ENCODE measurements around the gene BRMS1.

The BRMS1 gene

DNA sequence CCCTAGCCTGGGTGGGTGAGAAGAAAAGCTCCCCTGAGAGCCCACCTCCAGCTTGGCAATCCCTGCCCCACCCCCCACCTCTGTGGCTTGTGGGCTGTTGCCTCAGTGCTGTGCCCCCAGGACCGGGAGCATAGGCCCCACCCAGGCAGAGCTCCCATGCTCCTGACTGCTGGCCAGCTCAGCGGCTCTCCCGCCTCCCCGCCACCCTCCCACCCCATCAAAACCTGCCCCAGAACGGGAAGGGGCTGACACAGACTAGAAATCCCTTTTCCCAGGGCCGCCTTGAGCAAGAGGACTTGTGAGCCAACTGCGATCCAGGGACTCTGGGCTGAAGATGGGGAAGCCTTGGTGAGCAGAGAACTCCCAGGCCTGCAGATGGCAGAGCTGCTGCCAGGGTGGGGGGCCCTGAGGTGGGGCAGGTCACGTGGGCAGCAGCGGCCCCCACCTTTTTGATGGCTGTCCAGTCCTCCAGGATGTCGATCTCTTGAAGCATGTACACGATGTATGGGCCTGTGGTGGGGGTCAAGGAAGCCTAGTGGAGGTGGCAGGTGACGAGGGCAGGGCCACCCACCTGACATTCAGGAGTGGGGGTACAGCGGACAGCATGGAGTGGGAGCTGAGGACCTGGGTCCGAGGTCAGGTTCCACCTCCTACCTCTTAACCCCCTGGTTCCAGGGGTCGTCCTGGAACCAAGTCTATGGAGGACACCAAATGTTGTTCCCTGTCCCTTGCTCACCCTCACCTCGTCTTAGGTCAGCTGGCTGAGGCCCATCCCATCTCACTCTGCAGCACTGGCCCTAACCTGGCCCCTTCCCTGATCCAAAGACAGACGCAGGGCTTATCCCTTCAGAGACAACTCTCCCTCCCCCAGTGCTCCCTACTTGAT, 6.4 kb downstream of the BRMS1 start:
- H3K27ac ChIP-seq = peak overlapping the region; percentile 95
- no peak for DNase-seq (ENCODE audit: low read depth, low spot score)

DNA sequence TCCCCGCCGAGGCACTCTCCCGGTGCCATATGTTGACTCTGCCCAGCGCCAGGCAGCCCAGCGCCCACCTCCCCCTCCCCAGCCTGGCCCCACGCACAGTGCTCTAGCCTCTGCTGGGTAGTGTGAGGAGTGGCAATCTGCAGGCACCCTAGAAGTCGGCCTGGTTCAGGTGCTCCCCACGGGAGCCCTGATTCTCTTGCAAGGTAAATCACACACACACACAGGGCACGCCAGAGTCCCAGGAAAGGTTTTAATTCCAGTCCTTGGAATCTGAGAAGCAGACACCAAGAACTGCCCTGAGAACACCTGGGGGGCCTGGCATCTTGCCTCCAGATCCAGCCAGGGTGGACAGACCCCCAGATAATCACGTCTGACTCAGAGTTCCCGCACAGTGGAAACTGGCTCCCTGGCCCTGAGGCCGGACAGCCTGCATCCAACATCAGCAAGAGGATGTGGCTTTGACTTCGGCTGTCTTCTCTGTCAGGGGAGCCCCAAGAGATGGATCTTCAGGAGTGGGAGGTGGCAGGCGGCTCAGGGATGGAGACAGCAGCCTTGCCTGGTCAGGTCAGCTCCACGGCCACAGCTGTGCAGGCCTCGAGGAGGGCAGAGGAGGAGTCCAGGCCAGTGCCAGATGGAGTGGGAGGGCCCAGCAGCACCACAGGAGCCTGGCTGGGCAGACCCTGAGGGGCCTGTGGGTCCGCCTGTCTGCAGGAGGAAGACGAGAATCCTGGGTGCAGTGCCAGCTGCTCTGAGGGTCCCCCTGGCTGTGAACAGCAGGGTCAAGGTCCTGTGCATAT, 7.6 kb downstream of the BRMS1 start:
- peak overlapping the region; percentile 95 for H3K27ac ChIP-seq
- DNase-seq (ENCODE audit: low read depth, low spot score) = no peak

DNA sequence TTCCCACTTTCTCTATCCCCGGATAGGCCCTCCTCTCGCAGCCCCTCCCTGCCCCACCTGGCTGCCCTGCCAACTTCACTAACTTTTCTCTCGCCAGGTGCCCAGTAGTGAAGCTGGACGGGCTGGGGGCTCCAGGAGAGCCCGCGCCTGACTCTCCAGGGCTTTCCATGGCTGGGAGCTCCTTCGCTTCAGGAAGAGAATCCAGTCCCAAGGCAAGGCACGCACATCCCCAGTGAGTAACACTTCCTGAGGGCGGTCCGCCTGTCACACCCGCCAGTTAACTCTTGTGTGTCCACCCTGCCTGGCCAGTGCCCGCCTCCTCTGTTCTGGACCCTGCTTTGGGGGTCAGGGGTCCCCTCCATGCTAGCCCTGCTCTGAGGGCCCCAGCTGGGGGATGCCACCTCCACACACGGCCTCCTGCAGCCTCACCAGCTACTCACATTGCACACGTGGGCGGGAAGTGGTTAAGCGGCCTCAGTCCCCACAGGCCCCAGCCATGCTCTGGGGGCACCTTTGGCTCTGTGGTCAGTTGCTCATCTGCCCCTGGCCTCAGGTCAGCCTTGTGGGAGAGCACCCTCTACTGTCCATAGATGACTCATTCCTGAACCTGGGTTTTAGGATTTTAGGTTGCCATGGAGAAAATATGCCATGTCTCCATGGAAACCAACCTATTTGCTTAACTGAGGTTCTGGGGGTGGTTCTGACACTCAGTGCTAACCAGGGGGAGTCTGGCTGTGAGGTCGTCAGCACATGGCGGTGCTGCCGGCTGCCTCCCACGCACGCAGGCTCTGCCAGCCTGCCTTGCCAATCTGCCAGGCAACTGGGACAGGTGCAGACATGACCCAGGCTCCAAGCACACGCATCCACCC, 8.4 kb downstream of the BRMS1 start, which contains the start of gene RIN1:
RIN1 (minus strand) TSS at position 201 of the 869 bp plus-strand sequence; CDS start at position 169, 32 bp downstream.
- H3K27ac ChIP-seq = peak within 1 kb of the TSS; percentile 95
- peak; percentile 90 for DNase-seq (ENCODE audit: low read depth, low spot score)

DNA sequence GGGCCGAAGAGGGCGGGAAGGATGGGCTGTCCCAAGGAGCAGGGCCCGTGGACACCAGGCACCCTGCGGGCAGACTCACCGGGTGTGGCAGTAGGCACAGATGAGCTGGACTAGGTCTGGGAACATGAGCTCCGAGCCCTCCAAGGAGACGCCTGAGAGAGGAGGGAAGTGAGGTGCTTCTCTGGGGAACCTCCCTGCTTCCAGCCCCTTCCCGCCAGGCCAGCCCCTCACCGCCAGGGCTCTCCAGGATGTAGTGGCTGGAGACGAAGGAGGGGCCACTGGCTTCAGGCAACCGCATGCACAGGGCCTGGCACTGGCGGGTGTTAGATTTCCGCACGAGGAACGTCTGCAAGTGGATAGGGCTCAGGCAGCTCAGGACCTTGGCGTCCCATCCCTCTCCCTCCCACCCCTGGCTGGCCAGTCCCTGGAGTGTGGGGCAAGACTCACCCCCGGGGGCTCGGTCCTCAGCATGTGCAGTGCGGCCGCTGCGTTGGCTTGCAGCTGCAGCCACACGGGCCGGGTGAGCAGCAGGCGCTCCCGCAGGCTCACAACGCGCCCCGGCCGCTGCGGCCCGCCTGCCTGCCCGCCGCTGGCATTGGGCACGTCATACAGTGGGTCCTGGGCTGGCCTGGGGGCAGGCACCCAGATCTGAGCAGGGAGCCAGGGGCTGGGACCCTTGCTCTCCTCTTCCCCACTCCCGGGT, 9.2 kb downstream of the BRMS1 start:
- no peak for DNase-seq (ENCODE audit: low read depth, low spot score)
- H3K27ac ChIP-seq = peak overlapping the region; percentile 95

DNA sequence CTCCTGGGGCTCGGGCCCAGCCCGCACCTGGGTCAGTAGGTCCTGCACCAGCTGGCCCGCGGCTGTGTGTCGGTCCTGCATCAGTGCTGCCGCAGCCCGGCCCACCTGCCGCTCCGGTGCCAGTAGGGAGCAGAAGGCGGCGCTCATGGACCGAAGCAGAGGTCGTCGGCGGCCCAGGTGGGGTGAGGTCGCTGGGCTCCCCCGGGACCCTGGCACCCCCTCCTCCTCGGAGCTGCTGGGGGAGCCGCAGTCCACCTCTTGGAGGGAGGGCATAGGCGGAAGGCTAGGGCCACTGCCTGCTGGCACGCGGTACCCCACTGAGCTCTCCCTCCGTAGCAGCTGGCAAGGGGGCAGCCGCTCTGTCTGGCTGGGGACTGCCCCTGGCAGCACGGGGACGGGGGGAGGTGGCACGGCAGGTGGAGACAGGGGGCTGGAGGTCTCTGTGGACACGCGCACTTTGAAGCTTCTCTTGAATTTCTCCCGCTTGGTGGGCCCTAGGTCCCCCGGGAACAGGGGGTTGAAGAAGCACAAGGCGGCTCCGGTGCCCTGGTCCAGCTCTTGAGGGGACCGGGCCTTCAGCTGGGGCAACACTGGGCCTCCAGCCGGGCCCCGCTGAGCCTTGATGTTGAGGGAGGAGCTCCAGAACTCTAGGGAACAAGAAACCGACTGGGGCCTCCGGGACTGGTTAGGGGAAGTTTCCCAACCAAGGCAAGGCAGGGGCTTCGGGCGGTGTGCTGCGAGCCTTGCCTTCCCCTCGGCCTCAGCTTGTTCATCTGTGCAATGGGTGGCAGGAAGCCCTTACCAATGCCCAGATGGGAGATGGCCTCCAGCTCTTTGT, 10.1 kb downstream of the BRMS1 start:
- DNase-seq (ENCODE audit: low read depth, low spot score) = no peak
- peak overlapping the region; percentile 95 for H3K27ac ChIP-seq

DNA sequence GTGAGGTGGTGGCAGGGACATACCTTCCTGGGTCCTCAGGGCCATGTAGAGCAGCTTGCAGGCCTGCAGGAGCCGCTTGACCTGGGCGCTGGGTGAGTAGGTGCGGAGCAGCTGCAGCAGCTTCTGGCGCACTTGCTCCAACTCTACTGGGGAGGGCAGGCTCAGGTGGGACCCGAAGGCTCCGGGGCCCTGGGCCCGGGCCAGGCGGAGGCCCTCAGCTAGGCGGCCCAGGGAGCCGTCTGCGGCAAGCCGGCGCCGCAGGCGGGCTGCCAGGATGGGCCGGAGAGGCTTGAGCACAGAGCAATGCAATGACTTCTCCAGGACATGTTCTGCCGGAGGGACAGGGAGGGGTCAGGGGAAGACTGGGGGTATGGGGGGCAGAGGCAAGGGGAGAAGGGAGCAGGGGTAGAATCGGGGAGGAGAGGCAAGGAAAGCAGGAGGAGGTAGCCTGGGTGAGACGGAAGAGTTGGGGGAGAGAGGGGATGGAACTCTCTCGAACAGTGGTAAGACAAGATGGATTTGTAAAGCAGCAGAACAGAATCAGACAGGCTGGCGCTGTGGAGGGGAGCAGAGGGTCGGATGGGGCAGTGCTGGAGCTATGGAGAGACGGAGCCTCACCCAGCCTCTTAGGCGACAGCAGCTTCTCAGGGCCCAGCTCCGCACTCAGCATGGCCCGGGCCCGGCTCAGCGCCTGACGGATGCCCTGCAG, 10.9 kb downstream of the BRMS1 start:
- no peak for DNase-seq (ENCODE audit: low read depth, low spot score)
- H3K27ac ChIP-seq = no peak overlapping the region

DNA sequence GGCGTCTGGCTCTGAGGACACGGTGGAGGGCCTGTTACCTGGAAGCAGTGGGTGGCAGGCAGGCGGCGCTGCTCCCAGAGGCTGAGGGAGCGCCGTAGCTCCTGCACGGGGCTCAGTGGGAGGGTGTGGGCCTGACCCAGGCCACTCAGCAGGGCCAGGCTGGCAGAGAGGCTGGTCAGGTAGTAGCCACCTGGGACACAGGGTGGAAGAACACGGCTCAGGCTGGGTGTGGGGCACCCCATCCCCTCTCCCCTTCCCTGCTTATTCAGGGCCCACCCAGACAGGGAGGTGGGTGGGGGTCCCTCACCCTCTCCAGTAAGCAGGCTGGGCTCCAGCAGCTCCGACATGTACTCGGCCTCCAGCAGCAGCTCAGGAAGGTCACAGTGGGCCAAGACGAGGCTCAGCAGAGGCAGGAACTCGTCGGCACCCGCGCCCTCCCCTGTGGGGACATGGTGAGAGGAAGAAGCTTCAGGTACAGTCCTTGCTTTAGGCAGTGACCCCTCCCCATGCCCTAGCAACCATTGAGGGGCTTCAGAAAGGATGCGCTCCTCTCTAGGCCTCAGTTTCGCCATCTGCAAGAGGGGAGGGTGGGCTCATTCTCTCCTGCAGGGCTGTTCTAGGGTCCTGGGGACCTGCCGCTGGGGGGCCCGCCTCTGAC, 11.6 kb downstream of the BRMS1 start:
- no peak overlapping the region for H3K27ac ChIP-seq
- DNase-seq (ENCODE audit: low read depth, low spot score) = no peak

DNA sequence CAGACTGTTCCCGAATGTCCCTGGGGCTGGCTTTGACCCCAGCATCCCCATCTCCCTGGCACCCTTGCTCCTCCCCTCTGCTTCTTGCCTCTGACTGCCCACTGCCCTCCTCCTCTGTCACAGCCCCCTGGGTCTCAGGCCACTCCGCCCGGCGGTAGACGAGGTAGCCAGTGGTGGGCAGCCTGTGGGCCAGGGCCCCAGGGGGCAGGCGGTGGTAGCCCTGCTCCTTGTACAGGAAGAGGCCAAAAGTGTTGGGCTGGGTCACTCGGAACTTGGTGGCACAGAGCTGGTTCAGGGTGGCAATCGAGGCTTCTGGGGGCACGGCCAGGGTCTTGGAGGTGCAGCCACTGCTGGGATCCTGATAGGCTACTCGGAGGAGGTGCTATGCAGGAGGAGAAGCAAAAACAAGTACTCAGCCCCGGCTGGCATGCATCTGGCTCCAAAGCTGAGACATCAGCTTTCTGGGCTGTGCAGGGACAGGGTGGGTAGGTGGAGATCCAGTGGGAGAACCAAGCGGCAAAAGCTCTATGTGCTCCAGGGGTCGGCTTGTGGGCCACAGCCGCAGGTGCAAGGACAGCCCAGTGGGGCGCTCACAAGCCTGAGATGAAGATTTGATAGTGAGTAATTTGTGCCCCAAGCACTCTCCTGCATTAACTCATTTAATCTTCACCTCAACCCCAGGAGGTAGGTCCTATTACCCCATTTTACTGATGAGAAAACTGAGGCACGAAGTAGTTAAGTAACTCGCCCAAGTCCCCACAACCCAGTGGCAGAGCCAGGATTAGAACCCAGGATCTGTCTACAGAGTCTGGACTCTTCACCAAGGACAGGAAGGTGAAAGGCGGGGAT, 12.3 kb downstream of the BRMS1 start:
- H3K27ac ChIP-seq = no peak overlapping the region
- DNase-seq (ENCODE audit: low read depth, low spot score) = no peak

DNA sequence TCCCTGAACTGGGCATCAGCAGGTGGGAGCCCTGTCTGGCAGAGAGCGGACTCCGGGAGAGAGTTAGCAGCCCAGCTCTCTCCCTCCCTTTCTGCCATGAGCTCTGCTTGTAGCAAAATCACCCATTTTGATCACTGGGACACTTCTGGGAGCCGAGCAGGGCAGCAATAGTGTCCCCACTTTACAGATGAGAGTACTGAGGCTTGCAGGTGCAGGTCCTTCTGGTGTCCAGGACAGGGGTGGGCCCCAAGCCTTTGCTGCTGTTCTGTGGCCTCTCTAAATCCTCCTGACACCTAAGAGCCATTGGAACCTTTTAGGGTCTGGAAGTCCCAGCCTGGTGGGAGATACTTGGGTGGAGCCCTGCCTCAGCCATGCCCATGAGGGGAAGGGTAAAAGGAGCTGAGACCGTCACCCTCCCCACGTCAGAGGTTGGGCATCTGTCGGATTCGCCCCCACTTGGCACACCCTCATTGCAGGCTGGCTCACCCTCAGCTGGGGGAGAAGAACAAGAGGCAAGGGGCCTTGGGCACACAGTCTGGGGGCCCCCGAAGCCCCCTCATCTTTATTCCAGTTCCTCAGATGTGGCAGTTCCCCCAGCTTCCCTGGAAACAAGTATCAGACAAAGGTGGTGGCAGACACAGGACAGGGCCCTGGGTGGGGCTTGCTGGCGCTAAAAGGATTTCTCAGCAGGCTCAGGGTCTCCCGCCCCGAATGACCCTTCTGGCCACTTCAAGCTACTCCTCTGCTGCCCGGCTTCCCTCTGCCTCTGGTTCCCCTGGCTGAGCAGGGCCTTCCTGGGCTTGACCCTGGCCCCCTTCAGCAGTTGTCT, 13.1 kb downstream of the BRMS1 start:
- H3K27ac ChIP-seq = no peak overlapping the region
- no peak for DNase-seq (ENCODE audit: low read depth, low spot score)

DNA sequence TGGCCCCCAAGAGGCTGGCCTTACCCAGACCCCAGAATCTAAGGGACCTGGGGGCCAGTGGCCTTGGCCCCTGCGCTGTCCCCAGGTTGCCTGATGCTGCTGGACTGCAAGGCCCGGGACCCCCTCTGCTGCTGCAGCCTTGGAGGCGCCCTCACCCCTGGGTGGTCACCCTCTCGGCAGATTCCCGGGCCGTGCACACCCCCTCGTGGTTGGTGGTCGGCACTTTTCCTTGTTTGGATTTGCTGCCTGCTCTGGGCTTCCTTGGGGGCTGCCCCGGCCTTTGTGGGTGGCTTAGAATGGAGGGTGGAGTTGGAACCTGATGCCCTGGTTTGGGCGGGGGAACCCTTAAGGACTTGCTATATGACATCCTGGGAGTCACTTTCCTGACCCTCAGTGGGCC, 14.0 kb downstream of the BRMS1 start:
- no peak overlapping the region for H3K27ac ChIP-seq
- DNase-seq (ENCODE audit: low read depth, low spot score) = no peak

DNA sequence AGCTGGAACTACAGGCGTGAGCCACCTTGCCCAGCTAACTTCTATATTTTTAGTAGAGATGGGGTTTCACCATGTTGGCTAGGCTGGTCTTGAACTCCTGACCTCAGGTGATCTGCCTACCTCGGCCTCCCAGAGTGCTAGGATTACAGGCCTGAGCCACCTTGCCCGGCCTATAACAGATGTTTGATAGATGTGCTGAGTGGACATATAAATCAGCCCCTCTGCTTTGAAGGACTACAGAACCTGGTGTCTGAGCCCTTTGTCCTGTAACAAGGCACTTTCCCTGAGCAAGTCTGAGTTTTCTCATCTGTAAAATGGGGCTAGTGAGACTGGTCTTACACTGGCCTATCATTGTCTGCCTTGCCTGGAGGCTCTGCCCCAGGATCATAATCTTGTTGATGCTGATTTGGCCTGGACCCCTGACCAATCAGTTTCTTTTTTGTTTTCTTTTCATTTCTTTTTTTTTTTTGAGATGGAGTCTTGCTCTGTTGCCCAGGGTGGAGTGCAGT, 15.7 kb downstream of the BRMS1 start:
- no peak for DNase-seq (ENCODE audit: low read depth, low spot score)
- H3K27ac ChIP-seq = peak overlapping the region; percentile 71

DNA sequence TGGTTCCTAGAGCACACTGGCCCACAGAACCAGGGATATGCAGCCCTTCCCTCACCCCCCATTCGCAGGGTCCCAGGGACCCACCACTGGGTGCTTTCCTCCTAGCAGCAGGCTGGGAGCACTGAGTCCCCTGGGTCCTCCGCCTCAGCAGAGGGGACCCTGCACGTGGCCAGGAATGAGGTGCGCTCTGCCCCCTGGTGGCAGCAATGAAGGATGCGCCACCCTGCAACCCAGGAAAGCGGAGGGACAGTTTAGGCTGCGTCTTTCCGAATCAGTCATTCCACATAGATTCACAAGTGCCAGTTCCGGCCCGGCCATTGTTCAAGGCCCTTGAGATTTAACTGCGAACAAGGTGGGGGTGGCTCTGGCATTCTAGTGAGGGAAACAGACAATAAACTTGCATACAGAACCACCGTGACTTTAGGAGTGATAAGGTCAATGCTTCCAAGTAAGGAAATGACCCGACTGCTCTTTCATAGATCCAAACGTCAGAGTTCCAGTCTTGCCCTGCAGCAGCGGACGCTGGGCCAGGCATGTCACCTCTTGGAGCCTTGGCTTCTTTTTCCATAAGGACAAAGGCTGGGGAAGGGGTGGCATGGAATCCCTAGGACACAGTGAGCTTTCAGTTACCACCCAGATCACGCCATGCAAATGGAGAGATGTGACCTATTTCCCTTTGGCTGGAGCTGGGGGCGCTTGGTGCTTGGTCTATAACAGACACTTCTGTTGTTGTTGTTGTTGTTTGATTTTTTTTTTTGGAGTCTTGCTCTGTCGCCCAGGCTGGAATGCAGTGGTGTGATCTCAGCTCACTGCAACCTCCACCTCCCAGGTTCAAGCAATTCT, 16.4 kb downstream of the BRMS1 start:
- DNase-seq (ENCODE audit: low read depth, low spot score) = no peak
- peak overlapping the region; percentile 71 for H3K27ac ChIP-seq

DNA sequence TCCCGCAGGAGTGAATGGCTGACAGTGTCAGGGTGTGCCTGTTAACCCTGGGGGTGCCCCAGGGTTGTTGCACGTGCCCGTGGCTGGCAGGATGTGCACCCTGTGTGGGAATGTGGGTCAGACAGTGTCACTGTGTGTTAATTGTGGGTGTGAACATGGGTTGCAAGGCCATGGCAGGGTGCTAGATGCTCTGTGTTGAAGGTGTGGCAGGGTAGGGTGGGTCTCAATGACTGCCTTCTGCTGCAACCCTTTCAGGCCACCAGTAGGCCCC, 16.9 kb downstream of the BRMS1 start:
- peak overlapping the region; percentile 71 for H3K27ac ChIP-seq
- no peak for DNase-seq (ENCODE audit: low read depth, low spot score)

DNA sequence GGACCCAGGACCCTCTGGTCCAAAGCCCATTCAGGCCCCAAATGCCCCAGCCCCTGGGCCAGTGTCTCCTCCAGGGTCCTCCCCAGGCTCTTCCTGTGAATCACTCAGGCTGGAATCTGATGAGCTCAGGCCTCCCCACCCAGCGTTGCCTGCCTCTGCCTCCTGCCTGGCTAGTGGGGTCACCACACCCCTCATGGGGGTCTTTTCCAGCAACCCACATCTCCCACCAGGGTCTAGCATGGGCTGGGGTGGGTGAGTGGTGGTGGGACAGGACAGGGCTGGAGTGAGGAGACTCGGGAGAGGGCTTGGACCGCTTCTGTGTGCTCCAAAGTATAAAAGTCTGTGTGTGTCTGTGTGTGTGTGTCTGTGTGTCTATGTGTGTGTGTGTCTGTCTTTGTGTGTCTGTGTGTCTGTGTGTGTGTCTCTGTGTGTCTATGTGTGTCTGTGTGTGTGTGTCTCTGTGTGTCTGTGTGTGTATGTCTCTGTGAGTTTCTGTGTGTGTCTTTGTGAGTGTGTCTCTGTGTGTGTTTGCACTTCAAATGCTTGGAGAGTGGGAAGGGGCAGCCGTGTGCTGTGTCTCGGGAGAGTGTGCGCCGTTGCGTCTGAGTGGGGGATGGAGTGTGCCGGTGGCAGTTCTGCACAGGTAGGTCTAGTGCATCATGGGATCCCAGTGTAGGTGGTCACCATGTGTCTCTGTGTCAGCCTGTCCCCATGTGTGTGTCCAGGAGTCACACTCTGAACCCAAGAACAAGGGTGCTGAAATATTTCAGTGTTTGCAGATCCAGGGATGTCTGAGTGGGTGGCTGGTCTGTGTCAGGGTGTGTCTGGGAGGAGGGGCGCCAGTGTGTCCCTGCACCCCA, 17.5 kb downstream of the BRMS1 start:
- DNase-seq (ENCODE audit: low read depth, low spot score) = no peak
- peak overlapping the region; percentile 71 for H3K27ac ChIP-seq
